Vagina (tissue), 2 donors: Measurements from ENCODE around the gene CHRD.

Source experiments
- CTCF ChIP-seq, 3 experiments: fragments of 450-650 bp in 2 of 3; fragments of 200-600 bp in 1 of 3; sonication (generic) in 1 of 3; IDR thresholded peaks; one replicate each; pipeline ENCODE4 v1.5.1; 2017 to 2019; ENCODE audit warnings: antibody characterized with exemption in 3 of 3, mild to moderate bottlenecking in 2 of 3, moderate library complexity in 2 of 3
- POLR2A ChIP-seq, 2 donors: fragments of 450-650 bp; IDR thresholded peaks; one replicate each; pipeline ENCODE4 v1.6.1; 2017; ENCODE audit warnings: antibody characterized with exemption in 2 of 2, mild to moderate bottlenecking in 2 of 2, moderate library complexity in 2 of 2

DNA sequence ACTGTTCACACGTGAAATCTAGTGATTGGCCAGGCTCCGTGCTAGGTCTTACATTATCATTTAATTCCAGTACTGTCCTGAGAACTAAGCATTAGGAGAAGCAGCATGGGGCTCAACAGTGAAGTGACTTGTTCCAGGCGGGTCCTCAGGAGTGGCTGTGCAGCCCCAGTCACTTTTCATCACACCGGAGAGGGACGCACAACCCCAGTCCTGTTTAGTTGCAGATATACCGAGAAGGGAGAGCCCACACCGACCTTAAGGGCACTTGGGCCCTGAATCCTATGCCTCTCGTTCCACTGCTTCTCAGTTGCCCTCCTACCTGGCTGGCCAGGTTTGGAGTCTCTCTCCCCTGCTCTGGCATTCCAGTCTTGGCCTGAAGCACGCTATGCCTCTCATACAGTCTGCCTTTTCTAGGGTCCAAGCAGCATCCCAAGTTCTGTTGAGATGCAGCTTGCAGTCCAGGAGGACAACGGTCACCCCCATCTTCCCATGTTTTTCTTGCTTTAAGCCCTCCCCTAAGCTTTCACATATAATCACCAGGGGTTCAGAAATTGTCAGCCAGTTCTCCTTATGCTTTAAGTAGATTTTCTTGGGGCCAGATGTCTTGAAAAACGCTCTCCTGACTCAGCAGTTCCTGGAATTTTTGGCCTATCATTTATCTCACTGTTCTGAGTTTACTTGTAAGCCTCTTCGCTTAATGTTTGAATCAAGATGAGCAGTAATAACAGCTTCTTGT is 32.4 kb upstream of the CHRD start:
- TF ChIP-seq POLR2A (IDR thresholded peaks at IDR 0.05) (no peak), CTCF (IDR thresholded peaks at IDR 0.05) (no peak)
